Measurements from ENCODE around the gene PADI3. TPM values are rescaled to one million over a fixed set of nuclear protein-coding genes. Genes with fewer than 3 reads are reported as not detected.
A peak's percentile ranks its signal among the peaks of the same experiment; 100 is the strongest.
"Not testable (repeated sequence)": the region's sequence is repeated elsewhere in the genome, so short reads cannot be mapped to it uniquely, and the experiment has no call there.

The PADI3 gene
- total RNA-seq, 2 donors from 2014 or later = not detected

GRCh38 chr1:17235135-17235885, 13.6 kb upstream of the PADI3 start:
- H3K9me3 ChIP-seq = no peaks in the 10 kb centered on the region
- H3K4me1 ChIP-seq = peaks cover 16% of the 10 kb centered on the region
- DNase-seq (no peak), ATAC-seq (no peak)
- TF ChIP-seq CTCF (IDR thresholded peaks at IDR 0.05) (no peak), POLR2A (IDR thresholded peaks at IDR 0.05) (no peak)
- no peaks in the 10 kb centered on the region for H3K27me3 ChIP-seq
- H3K4me3 ChIP-seq = no peak overlapping the region
- H3K36me3 ChIP-seq (replicated peaks in 1 of 2; ENCODE audit: insufficient read depth in 1 of 2, low read depth in 2 of 2) = no peaks in the 10 kb centered on the region
- intact Hi-C loops (cut with DNase I) = loop anchor here (5.0 kb wide), 2 partner anchors 113 to 173 kb away; no protein-coding TSS in a partner anchor
- no peak overlapping the region for H3K27ac ChIP-seq
- WGBS, 2 donors = 71 to 83% methylated on average over 8 to 9 of the region's 9 CpGs

- intact Hi-C loops (cut with DNase I) = loop anchor here (5.0 kb wide), 2 partner anchors 115 to 175 kb away; no protein-coding TSS in a partner anchor
- TF ChIP-seq CTCF (IDR thresholded peaks at IDR 0.05) = peak; percentile 78 to 90 (median 87)
- TF ChIP-seq POLR2A (IDR thresholded peaks at IDR 0.05) = no peak
- peak; percentile 73 for ATAC-seq
These were observed 11.9 kb upstream of the PADI3 start for GRCh38 chr1:17236779-17237560.

GRCh38 chr1:17237561-17237903, 11.4 kb upstream of the PADI3 start:
- no peak overlapping the region for H3K4me3 ChIP-seq
- intact Hi-C loops (cut with DNase I) = loop anchor here (5.0 kb wide), 2 partner anchors 115 to 175 kb away; no protein-coding TSS in a partner anchor
- no peaks in the 10 kb centered on the region for H3K27me3 ChIP-seq
- ATAC-seq = no peak
- WGBS, 2 donors = 70 to 71% methylated on average over 4 of the region's 4 CpGs
- H3K36me3 ChIP-seq (replicated peaks in 1 of 2; ENCODE audit: insufficient read depth in 1 of 2, low read depth in 2 of 2) = no peaks in the 10 kb centered on the region
- H3K27ac ChIP-seq = no peak overlapping the region
- H3K9me3 ChIP-seq = no peaks in the 10 kb centered on the region
- no peak for DNase-seq
- peaks cover 14% of the 10 kb centered on the region for H3K4me1 ChIP-seq
- no peak for TF ChIP-seq POLR2A (IDR thresholded peaks at IDR 0.05)

More at GRCh38 chr1:17236779-17237560, 11.9 kb upstream of the PADI3 start:
- Histone ChIP-seq H3K4me3 (no peak overlapping the region), H3K36me3 (replicated peaks in 1 of 2; ENCODE audit: insufficient read depth in 1 of 2, low read depth in 2 of 2) (no peaks in the 10 kb centered on the region), H3K4me1 (peaks cover 16% of the 10 kb centered on the region), H3K27ac (no peak overlapping the region), H3K9me3 (no peaks in the 10 kb centered on the region), H3K27me3 (no peaks in the 10 kb centered on the region)
- DNase-seq = peak; percentile 88 to 92 (median 90)
- 19 to 33% methylated on average over 9 to 18 of the region's 18 CpGs for WGBS, 2 donors

- Histone ChIP-seq H3K27me3 (no peaks in the 10 kb centered on the region), H3K4me3 (no peak overlapping the region), H3K27ac (no peak overlapping the region), H3K36me3 (replicated peaks in 1 of 2; ENCODE audit: insufficient read depth in 1 of 2, low read depth in 2 of 2) (no peaks in the 10 kb centered on the region), H3K9me3 (no peaks in the 10 kb centered on the region), H3K4me1 (no peaks in the 10 kb centered on the region)
- 27 to 67% methylated on average over 1 of the region's 1 CpG for WGBS, 2 donors
- intact Hi-C loops (cut with DNase I) = loop anchor here (5.0 kb wide), 2 partner anchors 117 to 177 kb away; no protein-coding TSS in a partner anchor
- TF ChIP-seq POLR2A (IDR thresholded peaks at IDR 0.05) = no peak
- TF ChIP-seq CTCF (IDR thresholded peaks at IDR 0.05) = no peak
- DNase-seq (peak; percentile 45 to 64 (median 54)), ATAC-seq (peak; percentile 64)
These were observed 9.5 kb upstream of the PADI3 start for GRCh38 chr1:17239420-17239819.

- WGBS, 2 donors = 54 to 59% methylated on average over 25 to 28 of the region's 28 CpGs
- H3K9me3 ChIP-seq; H3K4me3 ChIP-seq; ATAC-seq; H3K27me3 ChIP-seq; H3K36me3 ChIP-seq (replicated peaks in 1 of 2; ENCODE audit: insufficient read depth in 1 of 2, low read depth in 2 of 2); H3K27ac ChIP-seq; DNase-seq; H3K4me1 ChIP-seq: not testable (repeated sequence)
- intact Hi-C loops (cut with DNase I) = loop anchor here (5.0 kb wide), 1 partner anchor 109 kb away; no protein-coding TSS in a partner anchor
These were observed 7.7 kb upstream of the PADI3 start for GRCh38 chr1:17241011-17241779.

GRCh38 chr1:17241780-17242074, 7.2 kb upstream of the PADI3 start:
- H3K27ac ChIP-seq; H3K4me3 ChIP-seq; H3K9me3 ChIP-seq; DNase-seq; H3K4me1 ChIP-seq; H3K36me3 ChIP-seq (replicated peaks in 1 of 2; ENCODE audit: insufficient read depth in 1 of 2, low read depth in 2 of 2); ATAC-seq; H3K27me3 ChIP-seq: not testable (repeated sequence)
- intact Hi-C loops (cut with DNase I) = loop anchor here (5.0 kb wide), 1 partner anchor 109 kb away; no protein-coding TSS in a partner anchor
- WGBS, 2 donors = 78 to 85% methylated on average over 11 of the region's 11 CpGs

Data from body of pancreas (tissue), 4 donors.